Measurements from ENCODE around the gene DDX1.

Gene DDX1

DNA sequence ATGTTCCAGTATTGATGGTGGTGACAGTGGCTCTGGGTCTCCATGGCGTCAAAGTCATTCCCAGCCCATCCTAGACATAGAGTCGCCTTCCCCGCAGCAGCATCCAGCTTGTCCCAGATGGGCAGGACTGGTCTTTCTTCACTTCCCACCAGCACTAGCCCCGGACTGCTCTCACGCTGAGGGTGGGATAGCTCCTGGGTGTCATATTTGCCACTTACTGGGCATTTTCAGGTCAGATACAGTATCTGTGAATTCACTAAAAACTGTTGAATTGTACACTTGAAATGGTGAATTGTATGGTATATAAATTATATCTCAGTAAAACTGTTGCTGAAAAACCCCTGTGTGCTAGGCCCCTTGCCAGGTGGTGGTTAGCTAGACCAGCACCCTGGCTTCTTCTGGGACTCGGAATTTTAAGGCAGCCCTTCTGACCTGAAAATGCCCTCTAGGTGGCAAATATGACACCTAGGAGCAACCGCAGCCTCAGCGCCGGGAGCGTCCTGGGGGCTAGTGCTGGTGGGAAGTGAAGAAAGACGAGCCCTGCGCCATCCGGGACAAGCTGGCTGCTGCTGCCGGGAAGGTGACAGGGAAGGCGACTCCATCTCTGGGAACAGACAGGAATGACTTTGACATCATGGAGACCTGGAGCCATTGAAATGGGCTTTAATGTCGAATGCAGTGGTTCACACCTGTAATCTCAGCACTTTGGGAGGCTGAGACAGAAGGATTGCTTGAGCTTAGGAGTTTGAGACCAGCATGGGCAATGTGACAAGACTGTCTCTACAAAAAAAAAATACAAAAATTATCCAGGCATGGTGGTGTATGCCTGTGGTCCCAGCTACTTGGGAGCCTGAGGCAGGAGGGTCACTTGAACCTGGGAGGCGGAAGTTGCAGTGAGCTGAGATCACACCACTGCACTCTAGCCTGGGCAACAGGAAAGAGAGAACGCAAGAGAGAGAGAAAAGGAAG, 56.2 kb downstream of the DDX1 start:
- no peak for DNase-seq

DNA sequence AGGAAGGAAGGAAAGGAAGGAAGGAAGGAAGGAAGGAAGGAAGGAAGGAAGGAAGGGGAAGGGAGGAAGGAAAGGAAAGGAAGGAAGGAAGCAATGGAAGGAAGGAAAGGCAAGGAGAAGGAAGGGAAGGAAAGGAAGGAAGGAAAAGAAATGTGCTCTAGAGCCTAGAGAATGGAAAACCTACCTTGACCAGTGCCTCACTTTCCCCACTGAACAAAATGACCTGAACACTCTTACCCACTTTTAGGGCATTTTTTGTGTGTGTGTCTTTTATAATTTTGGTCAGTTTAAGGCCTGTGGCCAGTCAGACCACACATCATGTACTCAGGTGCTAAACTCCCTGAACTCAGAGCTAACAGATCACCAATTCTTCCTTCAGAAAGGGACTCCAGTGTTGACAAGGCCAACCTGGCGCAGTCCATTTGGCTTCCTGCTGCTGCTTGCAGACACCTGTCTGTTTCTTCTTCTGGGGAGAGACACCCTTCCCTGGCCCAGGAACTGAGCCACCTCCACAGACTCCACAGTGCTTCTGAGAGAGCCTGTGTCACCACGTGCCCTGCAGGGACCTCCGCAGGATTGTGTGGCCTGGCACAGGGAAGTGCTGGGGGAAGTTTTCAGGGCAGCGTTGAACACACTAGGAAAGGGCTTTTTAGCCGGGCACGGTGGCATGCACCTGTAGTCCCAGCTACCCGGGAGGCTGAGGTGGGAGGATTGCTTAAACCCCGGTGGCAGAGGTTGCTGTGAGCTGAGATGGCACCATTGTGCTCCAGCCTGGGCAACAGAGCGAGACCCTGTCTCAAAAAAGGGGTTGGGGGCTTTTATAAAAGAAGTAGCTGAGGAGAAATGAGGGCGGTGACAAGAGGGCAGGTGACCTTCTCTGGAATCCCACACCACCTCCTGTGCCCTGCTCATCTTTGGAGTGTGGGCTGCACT, 57.2 kb downstream of the DDX1 start:
- DNase-seq = no peak

DNA sequence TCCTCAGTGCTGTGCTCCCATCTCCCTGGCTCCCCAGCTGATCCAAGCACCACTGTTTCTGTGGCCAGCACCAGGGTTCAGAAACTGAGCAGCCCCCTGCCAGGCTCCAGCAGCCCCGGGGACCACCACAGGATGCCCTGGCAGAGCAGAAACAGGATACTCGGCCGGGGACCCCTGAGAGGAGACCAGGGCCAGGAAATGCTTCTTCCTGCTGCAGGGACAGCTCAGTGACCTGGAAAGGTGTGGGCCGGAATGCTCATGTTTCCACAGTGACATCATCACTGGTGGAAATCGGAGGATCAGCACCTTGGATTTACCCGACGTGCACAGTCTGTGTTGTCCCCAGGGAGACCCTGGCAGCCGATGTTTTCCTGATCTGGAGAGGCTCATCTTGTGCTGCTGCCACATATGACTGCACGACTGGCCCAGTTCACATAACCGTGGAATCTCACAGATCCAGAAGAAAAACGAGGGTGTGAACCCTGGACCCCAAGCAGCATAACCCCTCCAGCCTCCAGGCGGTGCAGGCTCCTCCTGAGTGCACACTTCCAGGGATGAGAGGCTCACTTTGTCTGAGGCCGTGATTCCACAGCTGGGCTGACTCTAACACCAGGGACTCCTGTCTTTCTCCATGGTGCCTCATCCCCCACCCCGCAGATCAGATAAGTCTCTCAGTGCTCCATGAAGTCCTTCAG, 58.0 kb downstream of the DDX1 start:
- no peak for DNase-seq

DNA sequence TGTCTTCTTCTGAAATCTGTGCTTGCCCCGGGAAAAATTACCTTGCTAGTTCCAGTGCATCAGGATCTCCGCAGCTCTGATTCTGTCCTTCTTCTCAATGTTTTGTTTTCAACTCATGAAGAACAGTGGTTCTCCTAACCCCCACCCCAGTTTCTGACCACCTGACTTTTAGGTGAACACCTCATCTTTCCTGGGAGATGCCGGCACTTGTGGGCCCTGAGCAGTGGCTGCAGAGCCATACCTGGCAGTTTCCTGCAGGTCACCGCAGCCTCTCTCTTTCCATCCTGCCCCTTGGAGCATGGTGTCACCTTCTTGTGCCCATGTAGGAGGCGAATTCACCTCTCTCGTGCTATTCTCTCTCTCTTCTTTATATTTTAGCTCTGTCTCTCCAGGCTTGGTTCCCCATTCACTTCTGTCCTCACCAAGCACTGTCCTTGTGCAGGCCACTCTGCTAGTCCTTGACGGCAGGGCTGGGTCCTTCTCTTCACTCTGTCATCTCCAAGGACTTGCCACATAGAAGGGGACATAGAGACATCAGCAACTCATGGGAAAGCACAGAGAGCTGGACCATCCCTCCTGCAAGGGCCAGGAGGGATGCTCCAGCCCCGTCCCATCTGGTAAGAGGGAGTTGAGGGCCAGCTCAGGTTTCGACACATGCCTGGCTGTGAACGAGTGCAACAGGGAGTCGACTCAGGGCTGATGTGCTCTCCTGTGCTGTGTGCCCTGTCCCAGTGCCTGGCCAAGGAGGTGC, 59.1 kb downstream of the DDX1 start:
- no peak for DNase-seq

DNA sequence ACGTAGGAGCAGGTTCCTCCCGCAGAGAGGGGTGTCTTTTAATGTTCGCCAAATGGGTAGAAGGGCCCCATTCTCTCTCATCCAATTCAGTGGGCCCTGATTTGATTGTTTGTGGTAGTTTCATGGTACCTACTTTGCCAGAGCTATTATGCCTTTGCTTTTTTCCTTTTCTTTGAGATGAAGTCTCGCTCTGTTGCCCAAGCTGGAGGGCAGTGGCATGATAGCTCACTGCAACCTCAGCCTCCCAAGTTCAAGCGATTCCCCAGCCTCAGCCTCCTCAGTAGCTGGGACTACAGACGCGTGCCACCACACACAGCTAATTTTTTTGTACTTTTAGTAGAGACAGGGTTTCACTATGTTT, 59.7 kb downstream of the DDX1 start:
- DNase-seq = no peak

DNA sequence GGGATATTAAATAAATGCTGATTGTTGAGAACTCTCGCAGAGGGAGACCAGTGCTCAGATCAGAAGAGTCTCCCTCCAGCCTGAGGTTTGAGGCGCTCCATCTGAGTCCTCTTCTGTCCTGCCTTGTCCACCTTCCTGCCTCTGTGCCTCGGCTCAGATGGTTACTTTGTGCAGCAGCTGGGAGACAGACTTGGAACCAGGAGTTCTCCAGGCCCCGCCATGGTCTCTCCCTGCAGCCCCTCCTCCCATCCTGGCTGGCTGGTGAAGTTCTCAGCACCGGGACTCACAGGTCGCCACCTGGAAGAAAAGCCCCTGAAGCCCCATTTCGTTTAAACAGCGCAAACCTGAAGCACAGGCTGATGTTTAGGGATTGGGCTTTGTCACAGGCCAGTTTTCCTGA, 60.6 kb downstream of the DDX1 start:
- no peak for DNase-seq

DNA sequence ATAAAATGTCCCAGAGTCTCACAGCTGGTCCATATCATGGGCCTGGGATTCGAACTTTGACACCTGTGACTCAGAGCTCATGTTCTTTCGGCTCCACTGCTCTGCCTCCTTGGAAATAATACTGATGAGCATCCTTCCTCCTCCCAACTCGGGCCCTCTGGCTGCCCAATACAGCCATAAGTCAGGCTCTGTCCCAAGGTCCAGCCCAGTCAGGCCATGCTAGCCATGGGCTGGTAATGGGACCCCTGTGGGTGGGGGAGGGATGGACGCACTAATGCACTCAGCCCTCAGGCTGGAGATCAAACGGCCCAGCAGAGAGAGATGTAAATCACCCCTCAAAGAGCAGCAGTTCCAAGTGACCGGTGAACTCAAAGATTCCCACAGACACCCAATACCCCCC, 61.1 kb downstream of the DDX1 start:
- DNase-seq = no peak

DNA sequence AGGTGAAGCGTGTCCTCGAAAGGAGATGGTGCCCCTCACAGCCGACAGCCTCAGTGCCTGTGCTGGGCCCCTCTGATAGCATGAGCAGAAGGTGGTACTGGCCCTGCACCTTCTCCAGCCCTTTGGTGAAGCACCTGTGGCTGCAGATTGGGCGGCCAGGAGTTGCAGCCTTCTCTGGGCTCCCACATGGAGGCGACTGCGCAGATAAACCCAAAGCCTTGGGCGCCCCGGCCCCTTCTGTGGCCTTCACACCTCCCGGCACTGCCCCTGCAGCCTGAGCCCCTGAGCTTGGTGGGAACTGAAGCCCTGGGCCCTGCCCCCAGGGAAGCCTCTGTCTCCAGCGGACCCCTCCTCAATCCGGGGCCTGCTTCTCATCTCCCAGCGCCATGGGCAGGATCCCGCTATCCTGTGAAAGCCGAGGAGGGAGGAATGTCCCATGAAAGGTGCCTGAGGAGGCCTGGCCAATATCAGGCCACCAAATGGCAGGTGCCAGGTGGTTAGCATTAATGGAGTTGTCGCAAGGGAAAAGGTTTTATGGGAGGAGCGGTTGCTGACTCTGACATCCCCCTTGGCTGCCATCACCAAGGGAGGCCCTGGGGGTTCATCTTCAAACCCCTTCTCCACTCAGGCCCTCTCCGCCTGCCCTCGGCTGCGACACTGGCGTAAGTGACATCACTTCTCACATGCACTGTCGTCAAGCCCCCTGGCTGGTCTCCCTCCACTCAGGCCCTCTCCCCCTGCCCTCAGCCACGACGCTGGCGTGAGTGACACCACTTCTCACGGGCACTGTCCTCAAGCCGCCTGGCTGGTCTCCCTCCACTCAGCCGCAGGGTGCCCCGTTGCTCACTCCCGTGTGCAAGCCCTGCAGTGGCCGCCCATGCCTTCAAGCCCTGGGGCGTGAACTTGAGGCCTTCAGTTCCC, 62.4 kb downstream of the DDX1 start:
- DNase-seq = no peak

DNA sequence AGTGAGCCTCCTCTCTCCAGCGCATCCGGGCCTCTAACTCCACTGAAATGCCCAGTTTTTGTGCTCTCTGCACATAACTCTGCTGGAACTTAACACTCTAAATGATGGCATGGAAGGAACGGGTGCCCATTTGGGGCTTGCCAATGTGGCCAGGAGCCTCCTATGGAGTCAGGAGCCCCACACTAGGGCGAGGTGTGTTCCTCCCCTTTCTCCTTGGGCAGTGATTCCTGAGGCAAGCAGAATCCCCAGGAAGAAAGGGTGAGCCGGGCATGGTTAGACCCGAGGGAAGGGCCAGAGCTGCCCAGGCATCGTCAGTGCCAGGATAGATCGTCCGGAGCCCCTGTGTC, 63.0 kb downstream of the DDX1 start:
- DNase-seq = no peak

DNA sequence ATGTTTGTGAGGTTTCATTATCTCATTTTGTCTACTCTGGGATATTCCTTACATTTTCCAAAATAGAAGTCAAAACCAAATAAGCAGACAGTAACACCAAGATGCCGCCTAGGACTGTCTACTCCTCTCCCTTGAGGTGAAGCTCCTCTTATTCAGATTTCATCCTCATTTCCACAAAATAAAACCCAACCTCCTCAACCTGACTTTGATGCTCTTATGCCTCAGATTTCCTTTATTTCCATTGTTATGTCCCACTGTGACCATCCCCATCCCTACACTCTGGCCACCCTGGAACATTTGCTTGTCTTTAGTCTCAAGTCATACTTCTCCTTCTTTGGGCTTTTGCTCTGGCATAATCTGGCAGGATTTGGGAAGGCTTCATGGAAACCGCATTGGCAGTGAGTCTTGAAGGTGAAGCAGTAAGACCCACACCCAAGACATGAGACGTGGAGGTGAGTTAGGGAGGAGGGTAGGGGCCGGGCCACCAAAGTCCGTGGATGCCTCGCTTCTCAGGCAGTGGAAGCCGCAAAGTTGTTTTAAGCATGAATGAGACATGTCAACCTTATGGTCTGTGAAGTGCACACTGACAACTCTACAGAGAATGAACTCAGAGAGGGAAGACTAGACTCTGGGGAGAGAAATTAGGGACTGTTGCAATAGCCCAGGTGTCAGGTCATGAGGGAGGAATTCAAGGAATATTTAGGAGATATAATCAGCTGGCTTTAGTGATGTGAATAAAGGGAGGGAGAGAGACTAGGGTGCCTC, 63.6 kb downstream of the DDX1 start:
- DNase-seq = no peak

DNA sequence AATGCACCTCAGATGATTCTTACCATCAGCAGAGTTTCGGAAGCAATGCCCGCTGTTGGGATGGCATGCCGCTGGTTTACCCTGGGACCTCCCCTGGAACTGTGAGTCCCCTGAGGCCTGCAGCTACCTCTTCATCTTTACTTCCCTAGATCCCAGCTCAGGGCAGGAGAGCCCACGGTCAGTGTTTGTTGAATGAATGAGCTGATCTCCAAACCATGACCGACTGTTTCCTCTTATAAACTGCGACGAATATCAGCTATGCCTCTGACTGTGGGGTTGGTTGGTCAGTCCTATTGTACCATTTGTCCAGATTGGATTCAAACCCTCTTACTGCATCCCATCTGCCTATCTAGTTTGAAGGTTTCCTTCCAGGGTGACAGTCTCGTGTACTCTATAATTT, 64.4 kb downstream of the DDX1 start:
- no peak for DNase-seq

DNA sequence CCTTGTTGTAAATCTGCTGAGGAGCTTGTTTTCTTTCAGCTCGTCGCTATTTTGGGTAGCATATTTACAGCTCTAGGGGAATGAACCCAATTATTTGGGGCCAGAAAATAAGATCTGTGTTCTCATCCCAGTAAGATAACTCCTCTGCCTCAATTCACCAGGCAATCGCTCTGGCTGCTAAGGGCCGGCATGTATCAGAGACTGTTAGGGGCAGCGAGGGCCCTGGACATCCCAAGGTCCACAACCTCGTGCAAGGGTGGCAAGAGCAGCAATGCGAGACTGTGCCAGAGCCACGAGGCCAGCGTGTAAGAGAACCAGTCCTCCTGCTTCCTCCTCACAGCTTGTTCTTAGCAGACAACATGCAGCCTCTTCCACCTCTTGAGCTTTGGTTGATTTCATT, 66.1 kb downstream of the DDX1 start:
- DNase-seq = no peak

DNA sequence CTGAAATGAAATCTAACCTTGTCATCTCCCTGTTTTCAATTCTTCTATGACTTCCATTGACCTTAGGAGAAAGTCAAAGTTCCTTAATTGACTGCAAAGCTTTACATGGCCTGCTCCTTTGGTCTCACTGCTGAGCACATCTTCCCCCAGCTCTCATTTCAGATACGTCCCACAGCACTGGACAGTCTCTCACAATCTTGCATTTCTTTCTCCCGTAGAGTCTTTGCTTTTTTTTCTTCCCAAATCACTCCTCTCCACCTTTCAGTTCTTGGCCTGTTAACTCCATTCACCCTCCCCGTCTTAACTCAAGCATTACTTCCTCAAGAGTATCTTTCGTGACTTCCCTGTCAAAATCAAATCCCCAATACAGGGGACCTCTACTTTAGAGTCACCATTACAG, 67.2 kb downstream of the DDX1 start:
- DNase-seq = no peak

DNA sequence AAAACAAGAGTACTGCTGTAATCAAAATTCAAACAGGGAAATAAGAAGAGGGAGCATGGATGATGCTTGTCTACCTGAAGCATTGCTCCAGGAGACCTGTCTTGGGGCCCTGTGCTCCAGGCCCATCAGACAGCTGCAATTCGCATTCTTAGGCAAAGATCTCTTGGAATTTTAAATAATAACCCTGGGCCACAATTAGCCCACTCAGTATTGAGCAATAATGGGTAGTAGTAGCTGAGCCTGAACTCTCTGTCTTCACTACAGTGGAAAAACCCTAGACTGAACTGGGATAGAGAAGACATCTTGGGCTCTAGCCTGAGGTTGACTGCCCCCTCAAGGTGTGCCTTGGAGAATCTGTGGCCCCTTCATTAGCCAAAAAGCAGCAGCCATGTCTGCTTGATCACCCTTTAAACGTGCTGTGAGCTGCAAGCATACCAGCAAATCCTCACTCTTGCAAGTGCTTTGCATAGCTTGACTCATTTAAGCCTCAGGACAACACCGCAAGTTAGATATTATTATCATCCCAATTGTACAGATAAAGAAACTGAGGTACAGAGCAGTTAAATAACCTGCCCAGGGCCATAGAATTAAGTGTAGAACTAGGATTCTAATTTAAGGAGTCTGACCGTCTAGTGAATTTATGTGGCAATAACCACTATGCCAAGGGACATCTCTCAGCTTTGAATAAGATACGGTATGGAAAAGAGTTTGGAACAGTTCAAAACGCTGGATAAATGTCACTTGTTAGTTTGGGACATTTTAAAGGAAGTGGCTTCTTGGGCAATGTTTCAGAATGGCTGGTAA, 69.0 kb downstream of the DDX1 start:
- DNase-seq = no peak

DNA sequence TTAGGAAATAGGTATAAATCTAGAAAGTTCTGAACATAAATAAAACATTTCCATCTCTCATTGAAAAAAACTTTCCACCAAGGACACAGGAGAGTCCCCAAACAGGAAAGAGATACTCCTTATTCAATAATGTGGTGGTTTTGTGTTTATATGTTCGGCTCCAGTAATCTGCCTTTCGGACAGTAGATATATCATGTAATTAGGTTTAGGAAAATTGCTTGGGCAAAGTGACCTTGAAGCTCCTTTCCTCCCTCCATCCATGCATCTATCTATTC, 69.6 kb downstream of the DDX1 start:
- no peak for DNase-seq

DNA sequence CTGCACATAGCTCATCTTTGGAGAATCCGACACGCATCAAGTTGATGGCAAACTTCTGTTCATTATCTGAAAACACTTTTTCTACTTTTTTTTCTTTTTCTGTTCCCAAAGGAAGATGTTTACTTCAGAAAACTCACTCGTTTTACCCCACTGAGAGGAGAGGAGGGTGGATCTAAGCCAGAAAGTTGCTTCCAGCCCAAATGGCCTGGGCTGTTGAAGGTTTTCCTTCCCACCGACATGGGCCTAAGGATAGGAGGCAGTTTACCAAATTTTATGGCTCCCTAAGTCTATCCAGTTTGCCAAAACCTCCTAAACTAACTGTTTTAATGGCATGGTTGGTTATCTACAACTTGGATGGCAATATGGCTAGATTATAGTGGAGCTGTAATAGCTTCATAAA, 70.4 kb downstream of the DDX1 start:
- DNase-seq = no peak

DNA sequence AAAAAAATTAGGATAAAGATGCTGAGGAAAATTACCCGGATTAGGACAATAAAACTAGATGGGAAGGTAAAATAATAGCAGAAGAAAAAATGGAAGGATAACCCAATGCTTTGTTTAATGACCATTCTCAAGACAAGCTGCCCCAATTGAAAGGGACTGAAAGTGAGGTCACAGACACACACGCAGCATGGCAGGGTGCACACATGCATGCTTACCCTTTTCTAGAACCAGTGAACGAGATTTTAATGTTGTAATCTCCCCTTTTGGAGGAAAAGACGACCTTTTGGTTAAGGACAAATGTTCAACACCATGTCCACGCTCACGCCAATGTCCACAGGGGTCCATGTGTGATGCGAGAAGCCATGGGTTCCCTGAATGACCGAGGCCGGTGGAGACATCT, 70.9 kb downstream of the DDX1 start:
- DNase-seq = no peak

DNA sequence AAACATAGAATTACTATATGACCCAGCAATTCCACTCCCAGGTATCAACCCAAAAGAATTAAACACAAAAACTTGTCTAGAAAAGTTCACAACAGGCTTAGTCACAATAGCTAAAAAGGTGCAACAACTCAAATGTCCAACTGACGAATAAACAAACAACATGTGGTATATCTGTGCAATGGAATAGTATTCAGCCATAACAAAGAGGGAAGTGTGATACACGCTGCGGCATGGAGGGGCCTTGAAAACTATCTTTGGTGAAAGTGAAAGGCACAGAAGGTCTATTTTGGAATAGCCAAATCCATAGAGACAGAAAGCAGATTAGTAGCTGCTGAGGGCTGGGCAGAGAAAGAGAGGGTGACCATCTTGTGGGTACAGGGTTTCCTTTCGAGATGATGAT, 72.1 kb downstream of the DDX1 start:
- DNase-seq = no peak

DNA sequence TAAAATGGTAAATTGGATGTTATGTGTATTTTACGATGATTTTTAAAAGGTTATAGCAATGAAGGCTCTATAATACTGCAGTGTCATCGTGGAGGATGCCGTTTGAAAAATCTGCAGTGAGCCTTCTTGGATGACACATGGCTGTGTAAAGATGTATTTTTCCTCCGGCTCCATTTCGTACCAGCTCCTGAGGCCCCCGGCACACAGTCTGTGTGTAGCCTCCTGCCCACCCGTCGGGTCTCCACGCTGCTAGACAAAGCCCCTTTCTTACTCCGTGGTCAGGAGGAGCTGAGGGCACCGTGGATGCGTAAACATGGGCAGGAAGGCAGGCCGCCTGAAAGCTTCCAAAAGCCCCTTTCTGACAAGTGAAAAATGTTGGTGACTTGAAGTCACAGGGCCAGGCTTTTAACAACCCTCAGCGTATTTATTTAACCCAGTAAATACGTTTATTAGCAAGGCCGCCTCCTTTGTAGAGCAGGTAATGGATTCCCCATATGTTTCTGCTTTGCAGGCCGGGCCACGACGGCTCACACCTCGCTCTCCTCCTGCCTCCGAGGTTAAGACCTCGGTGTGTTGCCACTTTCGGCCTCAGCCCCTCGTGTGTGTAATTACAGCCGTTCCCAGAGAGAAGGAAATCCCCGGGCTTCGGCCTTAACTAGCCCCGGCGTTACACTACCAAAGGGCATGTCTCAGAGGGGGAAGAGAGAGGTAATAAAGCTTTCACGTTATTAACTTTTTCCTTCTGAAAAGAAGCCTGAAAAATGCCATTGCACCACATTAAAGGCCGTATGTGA, 72.8 kb downstream of the DDX1 start:
- no peak for DNase-seq
